H1 (cell line): ENCODE results near the gene RUFY3. TPM values are rescaled to one million over a fixed set of nuclear protein-coding genes. Genes with fewer than 3 reads are reported as not detected.
A peak's percentile ranks its signal among the peaks of the same experiment; 100 is the strongest.
"Not testable (repeated sequence)": the region's sequence is repeated elsewhere in the genome, so short reads cannot be mapped to it uniquely, and the experiment has no call there.

Source experiments
- CTCF ChIA-PET: fragments of 300-600 bp; sonication (Branson Sonifier 250); formaldehyde crosslinking; loops from one replicate; lab custom pipeline; 2021; ENCODE audit not compliant: partially characterized antibody; lab: Charles Lee
- POLR2A ChIA-PET: fragments of 300-600 bp; sonication (Branson Sonifier 250); formaldehyde crosslinking; loops from one replicate; lab custom pipeline; 2021; ENCODE audit warnings: inconsistent platforms; ENCODE audit not compliant: partially characterized antibody; lab: Charles Lee
- DNase-seq, 2 experiments: peaks; one replicate each; pipeline versions ENCODE4 v3.0.0 to v3.0.0-alpha.2; 2010 to 2022; ENCODE audit warnings: low spot score in 2 of 2, low read depth in 1 of 2, mixed read lengths in 1 of 2
- FAIRE-seq: peaks from 2 replicates; lab custom pipeline; 2011; peaks lifted over from hg19 to GRCh38; lab: Jason Lieb, UNC
- H2AFZ ChIP-seq: 2 replicates; pipeline ENCODE4 v1.8.1; 2012; ENCODE audit warnings: low read length, inconsistent platforms
- H2AK5ac ChIP-seq: 2 replicates; pipeline ENCODE4 v1.6.1; 2013; ENCODE audit warnings: low read depth, low read length
- H2BK120ac ChIP-seq: replicated peaks from 2 replicates; pipeline ENCODE3; 2013; ENCODE audit warnings: low read depth, low read length, inconsistent platforms
- H2BK12ac ChIP-seq: 2 replicates; pipeline ENCODE4 v1.6.1; 2013; ENCODE audit warnings: low read depth, low read length
- H2BK15ac ChIP-seq: 2 replicates; pipeline ENCODE4 v1.6.1; 2013; ENCODE audit warnings: low read length
- H2BK20ac ChIP-seq: 2 replicates; pipeline ENCODE4 v1.6.1; 2013; ENCODE audit warnings: low read length
- H2BK5ac ChIP-seq: 2 replicates; pipeline ENCODE4 v1.6.1; 2013; ENCODE audit warnings: low read depth, low read length
- H3K14ac ChIP-seq: 2 replicates; pipeline ENCODE4 v1.6.1; 2013; ENCODE audit warnings: inconsistent platforms; ENCODE audit not compliant: insufficient read length
- H3K18ac ChIP-seq: 2 replicates; pipeline ENCODE4 v1.6.1; 2013; ENCODE audit warnings: low read length; ENCODE audit errors: extremely low read depth
- H3K23ac ChIP-seq: 2 replicates; pipeline ENCODE4 v1.6.1; 2013; ENCODE audit warnings: inconsistent platforms; ENCODE audit not compliant: insufficient read length
- H3K23me2 ChIP-seq: 2 replicates; pipeline ENCODE4 v1.6.1; 2013; ENCODE audit warnings: low read depth, low read length
- H3K27ac ChIP-seq: 2 replicates; pipeline ENCODE4 v1.6.1; 2011; ENCODE audit warnings: low read depth, low read length, inconsistent platforms
- H3K27me3 ChIP-seq, 4 experiments: replicated peaks in 1 of 4; 1 replicate in 1 of 4; 2 replicates in 3 of 4; pipeline versions ENCODE4 v1.6.1 to v1.8.1; 2011 to 2013; ENCODE audit warnings: low read length in 3 of 4, mild to moderate bottlenecking in 3 of 4, inconsistent platforms in 2 of 4, mixed read lengths in 2 of 4, moderate library complexity in 1 of 4; ENCODE audit not compliant: control insufficient read depth in 3 of 4, insufficient read depth in 3 of 4; ENCODE audit errors: extremely low read depth in 1 of 4
- H3K36me3 ChIP-seq, 4 experiments: 2 replicates each; pipeline versions ENCODE4 v1.6.1 to v1.8.1; 2011 to 2013; ENCODE audit warnings: mild to moderate bottlenecking in 4 of 4, low read length in 3 of 4, moderate library complexity in 2 of 4, control low read depth in 1 of 4, inconsistent platforms in 1 of 4; ENCODE audit not compliant: insufficient read depth in 4 of 4, control insufficient read depth in 2 of 4
- H3K4ac ChIP-seq: replicated peaks from 2 replicates; pipeline ENCODE3; 2013; ENCODE audit warnings: low read length, low read depth, mixed read lengths, inconsistent platforms; ENCODE audit not compliant: insufficient read length
- H3K4me1 ChIP-seq, 4 experiments: replicated peaks in 1 of 4; 1 replicate in 1 of 4; 2 replicates in 3 of 4; pipeline versions ENCODE4 v1.6.1 to v1.8.1; 2011 to 2013; ENCODE audit warnings: low read length in 3 of 4, inconsistent platforms in 2 of 4, mixed read lengths in 1 of 4; ENCODE audit not compliant: insufficient read depth in 4 of 4, control insufficient read depth in 3 of 4
- H3K4me2 ChIP-seq, 2 experiments: 2 replicates each; pipeline versions ENCODE4 v1.6.1 to v1.8.1; 2011 to 2013; ENCODE audit warnings: low read depth in 2 of 2, low read length in 2 of 2, control low read depth in 1 of 2, inconsistent platforms in 1 of 2, mild to moderate bottlenecking in 1 of 2; ENCODE audit not compliant: insufficient read depth in 1 of 2
- H3K4me3 ChIP-seq, 4 experiments: fragments of 200-600, 300-600 bp in 1 of 4; sonication (generic), shearing (Covaris generic), sonication (Bioruptor Twin) in 1 of 4; 2 replicates each; pipeline versions ENCODE4 v1.5.1 to v1.8.1; 2011 to 2016; ENCODE audit warnings: low read length in 4 of 4, low read depth in 3 of 4, control low read depth in 2 of 4, inconsistent platforms in 2 of 4, mild to moderate bottlenecking in 2 of 4, mixed read lengths in 1 of 4, moderate library complexity in 1 of 4; ENCODE audit not compliant: insufficient read depth in 2 of 4; ENCODE audit errors: extremely low read depth in 1 of 4
- H3K56ac ChIP-seq: replicated peaks from 2 replicates; pipeline ENCODE3; 2013; ENCODE audit warnings: low read depth, mild to moderate bottlenecking, mixed read lengths, low read length, inconsistent platforms; ENCODE audit not compliant: insufficient read length
- H3K79me1 ChIP-seq: 2 replicates; pipeline ENCODE4 v1.6.1; 2013; ENCODE audit warnings: low read depth, low read length, control low read depth
- H3K79me2 ChIP-seq, 2 experiments: 2 replicates each; pipeline versions ENCODE4 v1.6.1 to v1.8.1; 2012 to 2013; ENCODE audit warnings: low read length in 2 of 2, mild to moderate bottlenecking in 2 of 2, inconsistent platforms in 1 of 2; ENCODE audit not compliant: insufficient read depth in 2 of 2, control insufficient read depth in 1 of 2
- H3K9ac ChIP-seq, 4 experiments: replicated peaks in 1 of 4; 1 replicate in 1 of 4; 2 replicates in 3 of 4; pipeline versions ENCODE4 v1.6.1 to v1.8.1; 2011 to 2013; ENCODE audit warnings: low read depth in 3 of 4, low read length in 3 of 4, control low read depth in 2 of 4, mild to moderate bottlenecking in 2 of 4, moderate library complexity in 2 of 4, inconsistent platforms in 1 of 4; ENCODE audit errors: extremely low read depth in 1 of 4
- H3K9me3 ChIP-seq, 2 experiments: 2 replicates each; pipeline versions ENCODE4 v1.6.1 to v1.8.1; 2012 to 2013; ENCODE audit warnings: mild to moderate bottlenecking in 2 of 2, moderate library complexity in 2 of 2, control low read depth in 1 of 2, inconsistent platforms in 1 of 2, low read depth in 1 of 2, low read length in 1 of 2, mixed read lengths in 1 of 2; ENCODE audit not compliant: insufficient read depth in 2 of 2
- H4K20me1 ChIP-seq, 2 experiments: replicated peaks in 1 of 2; 2 replicates each; pipeline versions ENCODE3 to v1.8.1; 2011 to 2013; ENCODE audit warnings: inconsistent platforms in 2 of 2, low read length in 2 of 2, mild to moderate bottlenecking in 1 of 2; ENCODE audit not compliant: insufficient read depth in 2 of 2, control insufficient read depth in 1 of 2
- H4K5ac ChIP-seq: 2 replicates; pipeline ENCODE4 v1.6.1; 2013; ENCODE audit warnings: low read length, low read depth, mixed read lengths, inconsistent platforms; ENCODE audit not compliant: insufficient read length
- H4K8ac ChIP-seq: 2 replicates; pipeline ENCODE4 v1.8.0; 2013; ENCODE audit warnings: mild to moderate bottlenecking, moderate library complexity, low read length, inconsistent platforms; ENCODE audit not compliant: insufficient read depth; ENCODE audit errors: extremely low read depth
- H4K91ac ChIP-seq: replicated peaks from 2 replicates; pipeline ENCODE3; 2013; ENCODE audit warnings: low read length, mixed read lengths, inconsistent platforms; ENCODE audit not compliant: insufficient read length
- ASH2L ChIP-seq: fragments of 200-600, 300-600 bp; sonication (generic); IDR thresholded peaks from one replicate; pipeline ENCODE4 v1.7.1; 2017; ENCODE audit warnings: low read length
- JUN ChIP-seq: IDR thresholded peaks from 2 replicates; pipeline ENCODE4 v1.6.1; 2011; ENCODE audit warnings: low read depth, mild to moderate bottlenecking, improper control_type of control experiment, low read length
- JUND ChIP-seq: IDR thresholded peaks from 2 replicates; pipeline ENCODE4 v1.6.1; 2011; ENCODE audit warnings: mild to moderate bottlenecking, improper control_type of control experiment, low read length
- KDM1A ChIP-seq: fragments of 200-600, 300-600 bp; sonication (generic); IDR thresholded peaks from 2 replicates; pipeline ENCODE4 v1.7.1; 2016; ENCODE audit warnings: mild to moderate bottlenecking, low read length, borderline replicate concordance
- SP1 ChIP-seq: IDR thresholded peaks from 2 replicates; pipeline ENCODE4 v1.6.1; 2011; ENCODE audit warnings: low read depth, low read length
- SP4 ChIP-seq: IDR thresholded peaks from 2 replicates; pipeline ENCODE4 v1.6.1; 2012; ENCODE audit warnings: low read length, inconsistent platforms
- WGBS, 2 experiments: shearing (Covaris generic) in 1 of 2; methylation state at CpG; one replicate each; pipeline versions ENCODE4 v1.1.6 to v1.1.7; 2013 to 2015; ENCODE audit warnings: low lambda C conversion rate in 2 of 2, mixed read lengths in 2 of 2, inconsistent platforms in 1 of 2, low coverage in 1 of 2, missing lambda C conversion rate in 1 of 2; ENCODE audit not compliant: insufficient replicate concordance in 2 of 2, insufficient coverage in 1 of 2, insufficient read length in 1 of 2; ENCODE audit errors: extremely low coverage in 1 of 2, missing lambda C conversion rate in 1 of 2; 5-methylcytosine and 5-hydroxymethylcytosine counted together
- polyA plus RNA-seq, 7 experiments: library from polyadenylated mRNA; depleted of rRNA in 3 of 7; stranded (reverse) in 5 of 7; unstranded in 2 of 7; fragments of >200 nt in 5 of 7; fragments of 200-250 nt in 2 of 7; gene quantifications; 1 replicate in 5 of 7; 2 replicates in 1 of 7; 4 replicates in 1 of 7; pipeline versions ENCODE4 v1.2.1 to v1.2.3, GENCODE V29; 2011 to 2013; ENCODE audit warnings: missing spikeins in 2 of 7, mixed read lengths in 2 of 7
- total RNA-seq: library from RNA; stranded (reverse); fragmentation: NEBNext Ultra II Directional; extraction: Animal tissue kit (Norgen Biotek cat#: 25700); gene quantifications from 2 replicates; pipeline ENCODE4 v1.2.1, GENCODE V29; 2021

The RUFY3 gene
- total and polyA plus RNA-seq, 2 of the 8 experiments (the other 6 are each of a cell fraction or from before 2014, with no cell fraction given) = 7.8 to 33.1 TPM

- 83% methylated on average over 11 of the region's 20 CpGs; no CpG with 5 or more reads in 1 of the 2 experiments for WGBS, 2 experiments
- H3K27ac ChIP-seq, H3K4me3 ChIP-seq, H4K5ac ChIP-seq, H3K79me1 ChIP-seq, H3K23me2 ChIP-seq, H3K9me3 ChIP-seq, H2BK12ac ChIP-seq, H3K9ac ChIP-seq, H3K14ac ChIP-seq, H4K8ac ChIP-seq, H2BK120ac ChIP-seq, H3K27me3 ChIP-seq, H3K4me1 ChIP-seq, CTCF ChIA-PET, H2BK15ac ChIP-seq, H2BK5ac ChIP-seq, H2BK20ac ChIP-seq, H3K36me3 ChIP-seq, H3K18ac ChIP-seq, H2AK5ac ChIP-seq, H3K23ac ChIP-seq, H2AFZ ChIP-seq, H3K4me2 ChIP-seq, H4K91ac ChIP-seq, H4K20me1 ChIP-seq, FAIRE-seq, H3K4ac ChIP-seq, H3K56ac ChIP-seq: not testable (repeated sequence)
- TF ChIP-seq SP4 = peak; percentile 53; the same call in 1 of the 2 replicates
- peak; percentile 66; the same call in 1 of the 2 replicates for TF ChIP-seq KDM1A
- TF ChIP-seq JUND = peak; percentile 90
- TF ChIP-seq JUN = 0 out of 2 replicates have a peak, but pooled peaks have one; percentile 10
- TF ChIP-seq SP1 = 0 out of 2 replicates have a peak, but pooled peaks have one; percentile 19
- TF ChIP-seq ASH2L = peak; percentile 4
- peaks cover 26 to 40% of the 10 kb centered on the region in 2 experiments for H3K79me2 ChIP-seq
- DNase-seq = peak; percentile 53 to 76
- POLR2A ChIA-PET = interaction anchor here (1.1 to 3.3 kb wide), 6 partner anchors 11 to 153 kb away, joined by 3 to 17 read pairs (median 8); partner anchors contain the start of genes DCK and MOB1B
These were observed 118.4 kb downstream of the RUFY3 start for GRCh38 chr4:70840137-70840536.
